Astrocyte of the spinal cord (primary cell): ENCODE measurements around the gene ELL.
"Not testable (repeated sequence)": the region's sequence is repeated elsewhere in the genome, so short reads cannot be mapped to it uniquely, and the experiment has no call there.

Source experiments
- DNase-seq: peaks from one replicate; pipeline ENCODE4 v3.0.0; 2011; ENCODE audit warnings: low read depth, low spot score
- H3K4me3 ChIP-seq: 2 replicates; pipeline ENCODE4 v1.5.1; 2011; ENCODE audit warnings: low read depth, mild to moderate bottlenecking, low read length, moderate library complexity
- in situ Hi-C: cut with HindIII; loops from 2 replicates; pipeline ENCODE4 v1.10.0; 2017; ENCODE audit warnings: low sequenced_read_pairs
- TF ChIP-seq, protein P1 (sequence below): IDR thresholded peaks from 2 replicates; pipeline ENCODE4 v1.5.1; 2012; ENCODE audit warnings: low read depth, mild to moderate bottlenecking, low read length, inconsistent platforms

ELL gene

DNA sequence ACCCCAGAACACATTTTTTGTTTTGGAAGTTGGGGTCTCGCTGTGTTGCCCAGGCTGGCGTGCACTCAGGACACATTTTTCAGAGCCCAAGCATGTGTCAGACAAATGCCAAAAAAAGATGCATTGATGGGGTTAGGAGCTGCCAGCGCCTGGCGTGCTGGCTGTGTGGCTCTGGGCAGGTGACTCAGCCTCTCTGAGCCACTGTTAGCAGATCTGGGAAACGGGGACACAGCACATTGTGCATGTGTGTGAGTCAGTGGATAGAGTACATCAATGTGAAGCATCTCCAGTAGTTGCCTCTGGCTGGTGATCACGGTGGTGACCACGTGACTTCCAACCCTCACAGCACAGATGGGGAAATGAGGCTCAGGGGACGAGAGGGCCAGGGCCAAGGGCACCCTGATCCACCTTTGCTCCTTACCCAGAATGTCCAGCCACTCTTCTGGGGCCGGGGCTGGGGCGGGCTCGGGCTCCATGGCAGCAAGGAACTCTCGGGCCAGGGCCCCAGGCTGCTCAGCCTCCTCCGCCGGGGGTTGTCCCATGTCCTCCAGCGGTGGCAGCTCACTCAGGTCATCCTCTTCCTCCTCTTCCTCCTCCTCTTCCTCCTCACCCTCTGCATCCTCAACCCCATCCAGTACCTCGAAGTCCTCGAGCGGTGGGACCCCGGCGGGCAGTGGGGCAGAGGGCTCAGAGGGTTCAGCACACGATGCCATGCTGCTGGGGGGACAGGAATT, 19.6 kb upstream of the ELL start:
- in situ Hi-C loops, result no loop called here
- no peak for DNase-seq
- TF ChIP-seq, protein P1, sequence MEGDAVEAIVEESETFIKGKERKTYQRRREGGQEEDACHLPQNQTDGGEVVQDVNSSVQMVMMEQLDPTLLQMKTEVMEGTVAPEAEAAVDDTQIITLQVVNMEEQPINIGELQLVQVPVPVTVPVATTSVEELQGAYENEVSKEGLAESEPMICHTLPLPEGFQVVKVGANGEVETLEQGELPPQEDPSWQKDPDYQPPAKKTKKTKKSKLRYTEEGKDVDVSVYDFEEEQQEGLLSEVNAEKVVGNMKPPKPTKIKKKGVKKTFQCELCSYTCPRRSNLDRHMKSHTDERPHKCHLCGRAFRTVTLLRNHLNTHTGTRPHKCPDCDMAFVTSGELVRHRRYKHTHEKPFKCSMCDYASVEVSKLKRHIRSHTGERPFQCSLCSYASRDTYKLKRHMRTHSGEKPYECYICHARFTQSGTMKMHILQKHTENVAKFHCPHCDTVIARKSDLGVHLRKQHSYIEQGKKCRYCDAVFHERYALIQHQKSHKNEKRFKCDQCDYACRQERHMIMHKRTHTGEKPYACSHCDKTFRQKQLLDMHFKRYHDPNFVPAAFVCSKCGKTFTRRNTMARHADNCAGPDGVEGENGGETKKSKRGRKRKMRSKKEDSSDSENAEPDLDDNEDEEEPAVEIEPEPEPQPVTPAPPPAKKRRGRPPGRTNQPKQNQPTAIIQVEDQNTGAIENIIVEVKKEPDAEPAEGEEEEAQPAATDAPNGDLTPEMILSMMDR, result no peak
- H3K4me3 ChIP-seq, result no peak overlapping the region

DNA sequence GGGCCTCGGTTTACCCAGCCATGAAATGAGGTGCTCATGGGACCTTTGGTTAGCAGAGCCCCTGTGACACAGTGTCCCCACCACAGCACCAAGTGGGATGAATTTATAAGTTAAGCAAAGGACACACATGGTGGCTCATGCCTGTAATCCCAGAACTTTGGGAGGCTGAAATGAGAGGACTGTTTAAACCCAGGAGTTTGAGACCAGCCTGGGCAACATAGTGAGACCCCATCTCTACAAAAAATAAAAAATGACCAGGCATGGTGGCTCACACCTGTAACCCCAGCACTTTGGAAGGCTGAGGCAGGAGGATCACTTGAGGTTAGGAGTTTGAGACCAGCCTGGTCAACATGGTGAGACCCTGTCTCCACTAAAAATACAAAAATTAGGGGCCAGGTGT, 18.3 kb upstream of the ELL start:
- H3K4me3 ChIP-seq, DNase-seq, in situ Hi-C loops: not testable (repeated sequence)

- TF ChIP-seq, protein P1, result no peak
- in situ Hi-C loops, result no loop called here
- H3K4me3 ChIP-seq, result no peak overlapping the region
- DNase-seq, result no peak
Observed at GRCh38 chr19:18539372-18539771, 17.5 kb upstream of the ELL start.

- in situ Hi-C loops, result no loop called here
- TF ChIP-seq, protein P1, result no peak
- no peak for DNase-seq
- H3K4me3 ChIP-seq, result no peak overlapping the region
Observed at GRCh38 chr19:18538115-18538514, 16.2 kb upstream of the ELL start.

DNA sequence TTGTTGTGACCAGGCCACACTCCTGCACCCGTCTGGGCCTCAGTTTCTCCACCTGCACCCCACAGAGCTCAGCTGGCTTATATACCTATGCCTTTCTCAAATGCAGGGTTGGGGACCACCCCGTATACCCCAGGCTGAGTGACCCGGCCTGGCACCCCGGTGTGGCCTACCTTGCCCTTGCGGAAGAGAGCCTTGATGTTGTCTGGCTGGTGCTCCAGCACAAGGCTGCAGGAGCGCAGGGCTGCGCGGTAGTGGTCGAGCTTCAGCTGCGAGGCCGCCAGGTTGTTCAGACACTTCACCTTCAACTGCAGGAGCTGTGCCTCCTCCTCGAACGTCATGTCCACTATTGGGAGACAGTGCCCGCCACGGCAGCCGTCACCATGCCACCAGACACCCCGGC, 15.6 kb upstream of the ELL start:
- in situ Hi-C loops, result no loop called here
- DNase-seq, result no peak
- TF ChIP-seq, protein P1, result no peak
- no peak overlapping the region for H3K4me3 ChIP-seq

DNA sequence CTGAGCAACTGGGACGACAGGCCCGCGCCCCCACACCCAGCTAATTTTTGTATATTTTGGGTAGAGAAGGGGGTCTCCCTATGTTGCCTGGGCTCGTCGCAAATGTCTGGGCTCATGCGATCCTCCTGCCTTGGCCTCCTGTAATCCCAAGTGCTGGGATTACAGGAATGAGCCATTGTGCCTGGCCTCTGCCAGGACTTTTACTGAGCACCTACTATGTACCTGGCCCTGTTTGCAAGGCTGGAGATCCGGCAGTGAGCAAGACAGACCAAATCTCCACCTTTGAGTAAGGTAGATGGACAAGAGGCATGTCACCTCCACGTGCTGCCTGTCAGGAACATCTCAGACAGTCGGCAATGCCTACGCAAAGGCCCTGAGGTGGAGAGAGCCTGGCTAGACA, 14.6 kb upstream of the ELL start:
- no peak for DNase-seq
- TF ChIP-seq, protein P1, result no peak
- H3K4me3 ChIP-seq, result no peak overlapping the region
- in situ Hi-C loops, result no loop called here

DNA sequence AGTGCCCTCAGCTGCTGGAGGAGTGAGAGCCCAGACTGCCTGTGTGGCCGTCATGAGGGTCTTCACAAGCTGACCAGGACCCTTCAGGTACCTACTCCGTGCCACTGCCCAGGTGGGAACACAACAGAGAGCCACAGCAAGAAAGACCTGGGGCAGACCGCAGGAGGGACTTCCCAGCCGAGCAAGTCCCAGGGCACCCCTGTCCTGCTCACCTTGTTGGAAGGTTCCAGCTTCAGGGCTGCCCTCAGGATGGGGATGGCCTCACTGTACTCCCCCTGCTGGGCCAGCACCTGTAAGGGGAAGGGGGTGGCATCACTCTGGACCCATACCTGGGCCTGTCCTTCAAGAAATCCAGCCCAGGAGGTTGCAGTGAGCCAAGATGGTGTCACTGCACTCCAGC, 11.2 kb upstream of the ELL start:
- in situ Hi-C loops, result no loop called here
- no peak overlapping the region for H3K4me3 ChIP-seq
- no peak for DNase-seq
- TF ChIP-seq, protein P1, result no peak
